Measurements from ENCODE around the gene TRIM49D1. TPM values are rescaled to one million over a fixed set of nuclear protein-coding genes. Genes with fewer than 3 reads are reported as not detected.
"Not testable (repeated sequence)": the region's sequence is repeated elsewhere in the genome, so short reads cannot be mapped to it uniquely, and the experiment has no call there.

TRIM49D1 gene, protein sequence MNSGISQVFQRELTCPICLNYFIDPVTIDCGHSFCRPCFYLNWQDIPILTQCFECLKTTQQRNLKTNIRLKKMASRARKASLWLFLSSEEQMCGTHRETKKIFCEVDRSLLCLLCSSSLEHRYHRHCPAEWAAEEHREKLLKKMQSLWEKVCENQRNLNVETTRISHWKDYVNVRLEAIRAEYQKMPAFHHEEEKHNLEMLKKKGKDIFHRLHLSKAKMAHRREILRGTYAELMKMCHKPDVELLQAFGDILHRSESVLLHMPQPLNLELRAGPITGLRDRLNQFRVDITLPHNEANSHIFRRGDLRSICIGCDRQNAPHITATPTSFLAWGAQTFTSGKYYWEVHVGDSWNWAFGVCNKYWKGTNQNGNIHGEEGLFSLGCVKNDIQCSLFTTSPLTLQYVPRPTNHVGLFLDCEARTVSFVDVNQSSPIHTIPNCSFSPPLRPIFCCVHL
- not detected for total RNA-seq

DNA sequence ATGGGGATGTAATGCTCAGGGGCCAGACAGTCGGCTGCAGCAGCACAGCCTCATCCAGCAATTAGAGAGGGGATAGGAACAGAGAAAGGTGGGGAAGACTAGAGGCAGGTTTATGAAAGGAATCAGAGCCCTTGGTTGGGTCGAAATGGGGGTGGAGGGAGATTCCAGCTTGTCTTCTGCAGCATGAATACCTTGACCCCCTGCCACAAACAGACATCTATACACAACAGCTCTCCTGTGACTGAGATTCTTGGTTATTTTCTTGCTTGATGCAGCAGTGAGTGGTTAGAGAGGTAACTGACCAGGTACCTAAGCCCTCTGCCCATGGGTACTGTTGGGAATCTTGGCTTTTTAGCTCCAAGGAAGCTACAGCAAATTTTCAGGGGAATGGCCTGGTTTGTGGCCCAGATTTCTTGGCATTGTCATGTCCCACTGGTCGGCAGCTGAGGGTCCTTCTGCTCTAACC lies at the start of gene TRIM49D1:
Gene TRIM49D1 (minus strand): TSS at position 51 of the 466 bp plus-strand sequence. CDS start 4,535 bp downstream, outside the sequence.
- Histone ChIP-seq H3K27me3 (no peaks in the 10 kb centered on the region), H3K36me3 (no peaks in the 10 kb centered on the region), H3K27ac (no peak within 1 kb of the TSS), H3K4me3 (no peak within 1 kb of the TSS), H3K4me1 (no peaks in the 10 kb centered on the region), H3K9me3 (no peaks in the 10 kb centered on the region)
- ATAC-seq (ENCODE audit: low FRiP score in 2 of 2) (no peak), DNase-seq (no peak)
- 67 to 68% methylated on average over 3 of the region's 3 CpGs for WGBS, 2 donors
- TF ChIP-seq POLR2AphosphoS5 (IDR thresholded peaks at IDR 0.05), result no peak
- TF ChIP-seq, protein P1, sequence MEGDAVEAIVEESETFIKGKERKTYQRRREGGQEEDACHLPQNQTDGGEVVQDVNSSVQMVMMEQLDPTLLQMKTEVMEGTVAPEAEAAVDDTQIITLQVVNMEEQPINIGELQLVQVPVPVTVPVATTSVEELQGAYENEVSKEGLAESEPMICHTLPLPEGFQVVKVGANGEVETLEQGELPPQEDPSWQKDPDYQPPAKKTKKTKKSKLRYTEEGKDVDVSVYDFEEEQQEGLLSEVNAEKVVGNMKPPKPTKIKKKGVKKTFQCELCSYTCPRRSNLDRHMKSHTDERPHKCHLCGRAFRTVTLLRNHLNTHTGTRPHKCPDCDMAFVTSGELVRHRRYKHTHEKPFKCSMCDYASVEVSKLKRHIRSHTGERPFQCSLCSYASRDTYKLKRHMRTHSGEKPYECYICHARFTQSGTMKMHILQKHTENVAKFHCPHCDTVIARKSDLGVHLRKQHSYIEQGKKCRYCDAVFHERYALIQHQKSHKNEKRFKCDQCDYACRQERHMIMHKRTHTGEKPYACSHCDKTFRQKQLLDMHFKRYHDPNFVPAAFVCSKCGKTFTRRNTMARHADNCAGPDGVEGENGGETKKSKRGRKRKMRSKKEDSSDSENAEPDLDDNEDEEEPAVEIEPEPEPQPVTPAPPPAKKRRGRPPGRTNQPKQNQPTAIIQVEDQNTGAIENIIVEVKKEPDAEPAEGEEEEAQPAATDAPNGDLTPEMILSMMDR (IDR thresholded peaks at IDR 0.05), result no peak
- TF ChIP-seq POLR2A (IDR thresholded peaks at IDR 0.05), result no peak
- no peak for TF ChIP-seq EP300 (IDR thresholded peaks at IDR 0.05)

DNA sequence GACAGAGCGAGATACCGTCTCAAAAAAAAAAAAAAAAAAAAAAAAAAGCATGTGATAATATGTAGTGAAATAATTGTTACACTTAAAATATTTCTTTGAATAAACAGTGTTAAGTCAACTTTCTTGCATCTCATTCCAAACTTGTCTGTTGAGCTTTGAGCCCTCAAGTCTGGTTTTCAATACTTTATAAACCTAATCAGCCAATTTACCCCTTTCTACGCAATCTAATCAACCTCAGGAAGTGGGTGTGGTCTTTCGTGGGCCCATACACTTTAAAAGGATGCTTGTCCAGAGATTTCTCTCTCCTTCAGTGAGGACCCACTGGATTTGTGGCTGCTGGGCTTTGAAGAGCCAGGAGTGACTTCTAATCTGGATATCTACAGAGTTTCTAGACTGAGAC lies 43.7 kb upstream of the TRIM49D1 start, which contains the start of gene TRIM64:
Gene TRIM64 (plus strand): TSS at position 301 of the 400 bp plus-strand sequence. CDS start 2,467 bp downstream, outside the sequence.
- WGBS, 2 donors, result 100% methylated on average over 2 of the region's 4 CpGs; no CpG with 5 or more reads in 1 of the 2 donors
- not testable (repeated sequence) for ATAC-seq (ENCODE audit: low FRiP score in 2 of 2); H3K4me3 ChIP-seq; H3K36me3 ChIP-seq; H3K4me1 ChIP-seq; H3K27me3 ChIP-seq; H3K27ac ChIP-seq; H3K9me3 ChIP-seq; DNase-seq

DNA sequence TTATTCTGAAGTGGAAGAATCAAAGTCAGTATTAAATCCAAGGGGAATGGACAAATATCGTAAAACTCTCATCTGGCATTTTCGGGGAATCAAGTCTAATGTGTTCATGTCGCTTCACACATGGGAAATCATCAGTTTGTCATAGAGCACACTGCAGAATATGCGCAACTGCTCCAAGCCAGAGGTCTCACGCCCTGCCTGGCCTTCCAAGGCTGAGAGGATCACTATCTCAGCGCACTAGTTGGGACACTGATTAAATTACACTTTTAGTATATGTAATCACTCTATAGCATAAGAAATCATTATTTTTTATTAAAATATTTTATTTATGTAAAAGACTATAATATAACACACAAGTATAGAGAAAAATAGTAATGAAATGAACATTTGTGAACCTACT lies 38.8 kb upstream of the TRIM49D1 start:
- H3K4me3 ChIP-seq, H3K9me3 ChIP-seq: not testable (repeated sequence)
- 86 to 93% methylated on average over 3 to 6 of the region's 6 CpGs for WGBS, 2 donors

DNA sequence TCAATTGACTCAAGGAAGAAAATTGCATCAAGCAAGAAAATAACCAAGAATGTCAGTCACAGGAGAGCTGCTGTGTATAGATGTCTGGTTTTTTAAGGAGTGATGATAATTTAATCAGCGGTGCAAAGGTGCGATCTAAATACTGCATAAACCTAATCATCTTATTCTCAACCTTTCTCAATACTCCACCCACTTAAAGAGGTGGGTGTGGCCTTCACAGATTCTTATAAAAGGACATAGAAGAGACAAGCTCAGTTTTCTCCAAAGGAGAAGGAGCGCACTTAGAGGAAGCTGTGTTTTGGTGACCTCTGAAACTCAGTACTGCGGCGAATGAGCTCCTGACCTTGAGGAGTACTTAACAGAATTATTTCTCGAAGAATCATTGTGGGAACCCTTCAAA lies 1.7 kb upstream of the TRIM49D1 start, which contains the start of gene TRIM49D2:
Gene TRIM49D2 (plus strand): TSS at position 301 of the 400 bp plus-strand sequence. CDS start 2,698 bp downstream, outside the sequence.
- WGBS, 2 donors, result 89 to 90% methylated on average over 2 to 3 of the region's 6 CpGs
- not testable (repeated sequence) for ATAC-seq (ENCODE audit: low FRiP score in 2 of 2); H3K4me1 ChIP-seq; DNase-seq; H3K27ac ChIP-seq; H3K4me3 ChIP-seq; H3K9me3 ChIP-seq; H3K27me3 ChIP-seq; H3K36me3 ChIP-seq

More for the DNA sequence above, 38.8 kb upstream of the TRIM49D1 start:
- not testable (repeated sequence) for H3K27me3 ChIP-seq; H3K4me1 ChIP-seq; H3K27ac ChIP-seq; ATAC-seq (ENCODE audit: low FRiP score in 2 of 2); DNase-seq; H3K36me3 ChIP-seq

DNA sequence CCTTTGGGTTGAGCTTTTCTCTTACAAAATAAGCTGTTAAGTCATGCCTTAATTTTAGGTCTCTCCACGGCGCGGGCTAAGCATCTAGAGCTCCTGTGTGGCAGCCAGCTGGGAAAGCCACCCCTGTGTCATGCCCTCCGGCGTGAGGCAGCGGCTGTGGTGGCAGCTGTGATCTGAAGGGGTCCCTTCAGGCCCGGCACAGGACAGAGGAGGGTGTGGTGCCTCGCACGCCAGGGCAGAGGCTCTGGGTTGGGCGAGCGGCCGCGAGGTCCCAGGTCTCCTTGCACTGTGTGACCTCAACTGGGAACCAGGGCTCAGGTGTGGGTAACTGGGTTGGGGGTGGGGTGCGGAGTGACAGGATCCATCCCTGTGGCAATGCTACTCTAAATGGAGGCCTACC lies 21.2 kb downstream of the TRIM49D1 start:
- not testable (repeated sequence) for H3K4me1 ChIP-seq, H3K36me3 ChIP-seq, H3K27me3 ChIP-seq, H3K9me3 ChIP-seq, H3K4me3 ChIP-seq, H3K27ac ChIP-seq
- no CpG with 5 or more reads among the region's 14 CpGs for WGBS, 2 donors
- peak; percentile 8 to 62 for ATAC-seq (ENCODE audit: low FRiP score in 2 of 2)
- peak in 1 of 2 donors; percentile 34 for DNase-seq

DNA sequence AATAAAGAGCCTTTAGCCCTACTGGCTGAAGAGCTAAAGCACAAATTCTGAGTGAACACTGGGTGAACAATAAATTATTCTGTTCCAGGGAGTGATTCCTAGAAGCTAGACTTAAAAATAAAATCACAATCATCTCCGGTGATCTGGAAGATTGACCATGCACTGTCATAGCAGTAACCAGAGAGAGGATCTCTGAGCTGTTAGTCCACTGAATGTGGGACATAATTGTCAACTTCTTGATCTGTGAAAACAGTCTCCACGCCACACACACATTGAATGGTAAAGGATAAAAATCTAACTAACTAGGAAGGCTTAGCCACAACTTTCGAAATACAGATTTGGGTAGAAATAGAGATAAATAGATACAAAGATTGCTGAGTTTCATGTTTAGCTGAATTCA lies 28.8 kb downstream of the TRIM49D1 start:
- not testable (repeated sequence) for H3K27ac ChIP-seq; H3K27me3 ChIP-seq; H3K36me3 ChIP-seq; H3K9me3 ChIP-seq; ATAC-seq (ENCODE audit: low FRiP score in 2 of 2); H3K4me3 ChIP-seq; H3K4me1 ChIP-seq; DNase-seq
- 72% methylated on average over 3 of the region's 3 CpGs; no CpG with 5 or more reads in 1 of the 2 donors for WGBS, 2 donors

DNA sequence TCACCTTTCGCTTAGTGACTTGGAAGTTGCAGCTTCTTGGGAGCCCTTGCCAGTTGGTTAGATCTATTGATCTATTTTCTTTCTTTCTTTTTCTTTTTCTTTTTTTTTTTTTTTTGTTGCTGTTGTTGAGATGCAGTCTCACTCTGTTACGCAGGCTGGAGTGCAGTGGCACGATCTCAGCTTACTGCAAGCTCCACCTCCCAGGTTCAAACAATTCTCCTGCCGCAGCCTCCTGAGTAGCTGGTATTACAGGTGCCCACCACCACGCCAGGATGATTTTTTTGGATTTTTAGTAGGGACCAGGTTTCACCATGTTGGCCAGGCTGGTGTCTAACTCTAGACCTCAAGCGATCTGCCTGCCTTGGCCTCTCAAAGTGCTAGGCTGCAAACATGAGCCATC lies 44.5 kb downstream of the TRIM49D1 start:
- not testable (repeated sequence) for ATAC-seq (ENCODE audit: low FRiP score in 2 of 2); H3K27me3 ChIP-seq; H3K9me3 ChIP-seq; H3K27ac ChIP-seq; DNase-seq; H3K4me3 ChIP-seq; H3K36me3 ChIP-seq; H3K4me1 ChIP-seq
- WGBS, 2 donors, result 88 to 93% methylated on average over 5 of the region's 6 CpGs

DNA sequence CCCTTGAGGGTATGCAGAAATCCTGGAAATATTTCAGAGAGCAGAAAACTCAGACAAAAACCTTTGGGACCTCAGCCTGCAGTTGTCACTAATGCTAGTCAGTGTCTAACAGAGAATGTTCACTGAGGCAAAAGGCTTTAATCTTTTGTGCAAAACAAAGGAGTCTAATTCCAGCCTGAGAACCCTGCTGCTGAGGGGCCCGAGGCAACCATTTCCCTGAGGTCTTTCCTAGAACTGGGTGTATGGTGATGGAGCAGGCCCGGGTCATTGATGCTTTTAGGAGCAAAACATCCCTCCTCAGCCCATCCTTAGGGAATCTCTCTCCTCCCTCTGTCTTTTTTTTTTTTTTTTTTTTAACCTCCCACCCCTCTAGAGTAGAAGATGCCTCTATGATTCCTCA lies 49.5 kb downstream of the TRIM49D1 start:
- not testable (repeated sequence) for ATAC-seq (ENCODE audit: low FRiP score in 2 of 2); H3K9me3 ChIP-seq; H3K4me1 ChIP-seq; H3K27ac ChIP-seq; H3K4me3 ChIP-seq; H3K36me3 ChIP-seq; H3K27me3 ChIP-seq; DNase-seq
- WGBS, 2 donors, result 83 to 86% methylated on average over 2 of the region's 2 CpGs

DNA sequence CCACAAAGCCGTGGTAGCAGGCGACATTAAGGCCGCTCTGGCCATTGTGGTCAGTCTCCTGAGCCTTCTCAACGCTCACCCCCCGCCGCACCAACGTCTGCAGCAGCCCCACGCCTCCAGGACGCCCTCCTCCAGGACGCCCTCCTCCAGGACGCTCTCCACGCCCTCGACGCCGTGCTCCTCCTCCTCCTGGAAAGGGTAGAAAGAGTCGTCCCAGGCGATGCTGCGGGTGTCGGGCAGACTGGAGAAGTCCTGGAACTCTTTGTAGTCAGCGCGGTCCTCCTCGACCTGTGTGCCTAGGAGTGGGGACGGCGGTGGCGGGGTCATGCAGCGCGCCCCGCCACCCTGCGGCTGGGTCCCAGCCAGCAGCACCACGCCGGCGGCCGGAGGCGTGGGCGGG lies 56.8 kb downstream of the TRIM49D1 start:
- not testable (repeated sequence) for H3K4me1 ChIP-seq; H3K27me3 ChIP-seq; H3K36me3 ChIP-seq; H3K27ac ChIP-seq; ATAC-seq (ENCODE audit: low FRiP score in 2 of 2); H3K9me3 ChIP-seq; H3K4me3 ChIP-seq
- peak in 1 of 2 donors; percentile 15 for DNase-seq
- 43% methylated on average over 8 of the region's 35 CpGs; no CpG with 5 or more reads in 1 of the 2 donors for WGBS, 2 donors

DNA sequence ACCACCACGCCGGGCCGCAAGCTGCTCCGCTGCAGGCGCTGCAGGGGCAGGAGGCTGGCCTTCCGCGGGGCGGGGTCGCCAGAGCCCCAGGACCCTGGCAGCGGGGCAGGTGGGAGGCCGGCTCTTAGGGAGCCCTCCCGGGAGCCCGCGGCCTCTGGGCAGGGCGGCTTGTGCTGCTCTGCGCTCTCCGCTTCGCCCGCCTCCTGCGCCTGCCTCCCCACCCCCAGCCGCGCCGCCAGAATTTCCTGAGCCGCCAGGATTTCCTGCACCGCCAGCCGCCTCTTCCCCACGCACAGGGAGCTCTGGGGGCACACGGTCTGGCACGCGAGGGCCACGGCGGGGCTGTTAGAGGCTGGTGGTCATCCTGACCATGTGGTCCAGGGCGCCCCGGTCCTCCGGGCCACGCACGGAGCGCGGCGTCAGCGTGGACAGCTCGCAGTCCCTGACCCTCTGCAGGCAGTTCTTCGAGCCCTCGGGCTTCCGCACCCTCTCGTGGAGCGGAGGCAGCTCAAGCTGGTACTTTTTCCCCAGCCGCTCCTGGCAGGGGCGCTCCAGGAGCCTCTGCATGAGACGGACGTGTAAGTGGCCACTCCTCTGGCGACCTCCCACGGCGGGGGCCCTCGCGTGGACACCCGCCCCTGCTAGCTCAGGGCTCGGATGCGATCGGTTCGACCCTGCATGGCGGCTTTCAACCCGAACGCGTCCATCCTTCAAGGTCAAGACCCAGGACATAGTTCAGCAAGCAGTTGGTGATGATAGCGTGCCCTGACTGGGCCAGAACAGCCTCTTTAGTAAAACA lies 57.9 kb downstream of the TRIM49D1 start:
- H3K9me3 ChIP-seq; H3K27ac ChIP-seq; ATAC-seq (ENCODE audit: low FRiP score in 2 of 2); H3K4me1 ChIP-seq; H3K27me3 ChIP-seq; H3K36me3 ChIP-seq: not testable (repeated sequence)
- DNase-seq, result peak in 1 of 2 donors; percentile 82
- 0 to 10% methylated on average over 3 to 19 of the region's 66 CpGs for WGBS, 2 donors
- peak overlapping the region in 3 of 4 donors; percentile 10 to 30 (median 18) for H3K4me3 ChIP-seq
